GM13976 (cell line): ENCODE measurements around the gene ACSL1.

Experiments
- DNase-seq: peaks from one replicate; pipeline ENCODE4 v3.0.0; 2012; ENCODE audit warnings: low spot score
- CTCF ChIP-seq: IDR thresholded peaks from 2 replicates; pipeline ENCODE4 v1.5.1; 2012; ENCODE audit warnings: borderline replicate concordance, mild to moderate bottlenecking; ENCODE audit not compliant: insufficient read depth; ENCODE audit errors: extremely low read depth, missing control alignments, control extremely low read depth
- in situ Hi-C: fragments of 300-500 bp; cut with MboI; formaldehyde crosslinking; loops from one replicate; pipeline ENCODE4 v1.12.0; 2022; ENCODE audit warnings: low sequenced_read_pairs, mixed read lengths, inconsistent platforms; ENCODE audit not compliant: unreplicated experiment

The ACSL1 gene

GRCh38 chr4:184713887-184714286 is 111.9 kb downstream of the ACSL1 start:
- TF ChIP-seq CTCF = no peak
- no peak for DNase-seq
- in situ Hi-C loops = no loop called here

- no peak for TF ChIP-seq CTCF
- no peak for DNase-seq
- in situ Hi-C loops = no loop called here
Observed at GRCh38 chr4:184712322-184712721, 113.4 kb downstream of the ACSL1 start.

- DNase-seq = no peak
- in situ Hi-C loops = no loop called here
- TF ChIP-seq CTCF = no peak
Observed at GRCh38 chr4:184706453-184706852, 119.3 kb downstream of the ACSL1 start.

- no peak for TF ChIP-seq CTCF
- DNase-seq = no peak
- in situ Hi-C loops = no loop called here
Observed at GRCh38 chr4:184705692-184706091, 120.1 kb downstream of the ACSL1 start.
